ENCODE data around the gene RPS6KL1.

DNA sequence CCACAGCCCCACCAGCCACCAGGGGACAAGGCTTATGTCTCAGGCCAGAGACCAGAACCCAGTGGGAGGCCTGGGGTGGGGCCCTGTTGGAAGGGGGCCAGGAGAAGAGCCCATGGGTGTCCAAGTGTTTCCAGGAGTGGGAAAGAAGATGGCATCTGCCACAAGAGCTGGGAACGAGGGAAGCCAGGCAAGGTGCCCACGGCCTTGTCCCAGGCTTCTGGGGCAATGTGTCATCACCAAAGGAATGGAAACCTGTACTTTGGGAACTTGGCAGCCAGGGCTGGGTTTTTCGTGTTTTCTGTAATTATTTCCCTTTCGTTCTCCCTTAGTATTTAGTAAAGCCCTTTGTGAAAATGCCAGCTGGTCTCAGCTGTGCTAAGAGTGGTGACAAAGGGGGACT is 37.7 kb upstream of the RPS6KL1 start:
- TF ChIP-seq, protein P1, sequence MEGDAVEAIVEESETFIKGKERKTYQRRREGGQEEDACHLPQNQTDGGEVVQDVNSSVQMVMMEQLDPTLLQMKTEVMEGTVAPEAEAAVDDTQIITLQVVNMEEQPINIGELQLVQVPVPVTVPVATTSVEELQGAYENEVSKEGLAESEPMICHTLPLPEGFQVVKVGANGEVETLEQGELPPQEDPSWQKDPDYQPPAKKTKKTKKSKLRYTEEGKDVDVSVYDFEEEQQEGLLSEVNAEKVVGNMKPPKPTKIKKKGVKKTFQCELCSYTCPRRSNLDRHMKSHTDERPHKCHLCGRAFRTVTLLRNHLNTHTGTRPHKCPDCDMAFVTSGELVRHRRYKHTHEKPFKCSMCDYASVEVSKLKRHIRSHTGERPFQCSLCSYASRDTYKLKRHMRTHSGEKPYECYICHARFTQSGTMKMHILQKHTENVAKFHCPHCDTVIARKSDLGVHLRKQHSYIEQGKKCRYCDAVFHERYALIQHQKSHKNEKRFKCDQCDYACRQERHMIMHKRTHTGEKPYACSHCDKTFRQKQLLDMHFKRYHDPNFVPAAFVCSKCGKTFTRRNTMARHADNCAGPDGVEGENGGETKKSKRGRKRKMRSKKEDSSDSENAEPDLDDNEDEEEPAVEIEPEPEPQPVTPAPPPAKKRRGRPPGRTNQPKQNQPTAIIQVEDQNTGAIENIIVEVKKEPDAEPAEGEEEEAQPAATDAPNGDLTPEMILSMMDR (IDR thresholded peaks at IDR 0.05), result no peak
- no peak for TF ChIP-seq EZH2 (IDR thresholded peaks at IDR 0.05)
- no peak for TF ChIP-seq EZH2phosphoT487 (IDR thresholded peaks at IDR 0.05)

Measured in neural progenitor cell (in vitro differentiated cells).